A549 (cell line): ENCODE data around the gene POM121. TPM values are rescaled to one million over a fixed set of nuclear protein-coding genes. Genes with fewer than 3 reads are reported as not detected.
A peak's percentile ranks its signal among the peaks of the same experiment; 100 is the strongest.
"Not testable (repeated sequence)": the region's sequence is repeated elsewhere in the genome, so short reads cannot be mapped to it uniquely, and the experiment has no call there.

Experiments
- ATAC-seq, 2 experiments: fragments of 200-7000 bp in 1 of 2; fragments of >200 bp in 1 of 2; cut with Nextera tagmentation in 1 of 2; cut with Tn5 transposase in 1 of 2; 3 replicates each; pipeline versions ENCODE4 v1.8.0 to v1.9.1; 2018 to 2020; ENCODE audit warnings: mild to moderate bottlenecking in 1 of 2, moderate library complexity in 1 of 2
- CTCF ChIA-PET: fragments of 300-600 bp; sonication (Branson Sonifier 250); formaldehyde crosslinking; extraction: SDS; loops from one replicate; lab custom pipeline; 2021; ENCODE audit warnings: antibody characterized with exemption, inconsistent platforms; lab: Yijun Ruan, JAX
- POLR2A ChIA-PET: fragments of 350-600 bp; formaldehyde crosslinking; extraction: SDS; loops from one replicate; lab custom pipeline; 2021; ENCODE audit warnings: antibody characterized with exemption, inconsistent platforms; lab: Yijun Ruan, JAX
- DNase-seq, 2 experiments: peaks; one replicate each; pipeline versions ENCODE4 v3.0.0 to v3.0.0-alpha.2; 2011 to 2016; ENCODE audit warnings: low read depth in 1 of 2, low spot score in 1 of 2
- FAIRE-seq: peaks from 2 replicates; lab custom pipeline; 2011; peaks lifted over from hg19 to GRCh38; lab: Jason Lieb, UNC
- H3K27ac ChIP-seq, 2 experiments: fragments of >200 bp; sonication (Bioruptor Twin); formaldehyde crosslinking; 3 replicates each; pipeline ENCODE4 v1.5.1; 2016 to 2017
- H3K4me1 ChIP-seq: fragments of >200 bp; sonication (Bioruptor Twin); formaldehyde crosslinking; 3 replicates; pipeline ENCODE4 v1.6.1; 2016
- H3K4me2 ChIP-seq: fragments of >200 bp; sonication (Bioruptor Twin); formaldehyde crosslinking; 3 replicates; pipeline ENCODE4 v1.6.1; 2016
- H3K4me3 ChIP-seq: fragments of >200 bp; sonication (Bioruptor Twin); formaldehyde crosslinking; 3 replicates; pipeline ENCODE4 v1.5.1; 2016
- H3K9me3 ChIP-seq: fragments of >200 bp; sonication (Bioruptor Twin); formaldehyde crosslinking; 3 replicates; pipeline ENCODE4 v1.6.1; 2016
- BHLHE40 ChIP-seq: IDR thresholded peaks from 2 replicates; pipeline ENCODE4 v1.6.1; 2012; ENCODE audit warnings: low read depth, low read length, inconsistent platforms
- CBX2 ChIP-seq: fragments of 200-600 bp; sonication (generic); IDR thresholded peaks from 2 replicates; pipeline ENCODE4 v1.6.1; 2016; ENCODE audit warnings: low read depth, mild to moderate bottlenecking, borderline replicate concordance
- CEBPB ChIP-seq, 2 experiments: fragments of >200 bp in 1 of 2; sonication (Bioruptor Twin) in 1 of 2; formaldehyde crosslinking in 1 of 2; IDR thresholded peaks; 2 replicates each; pipeline ENCODE4 v1.6.1; 2012 to 2016
- EHMT2 ChIP-seq: fragments of 200-600 bp; sonication (generic); IDR thresholded peaks from 2 replicates; pipeline ENCODE4 v1.6.1; 2016; ENCODE audit warnings: antibody characterized with exemption, low read depth, mild to moderate bottlenecking, moderate library complexity
- EP300 ChIP-seq, 2 experiments: fragments of >200 bp; sonication (Bioruptor Twin); formaldehyde crosslinking; IDR thresholded peaks; 2 replicates in 1 of 2; 3 replicates in 1 of 2; pipeline ENCODE4 v1.6.1; 2016 to 2017
- HDAC2 ChIP-seq: fragments of 200-600 bp; sonication (generic); IDR thresholded peaks from 2 replicates; pipeline ENCODE4 v1.6.1; 2016
- HES2 ChIP-seq: fragments of >200 bp; sonication (Bioruptor Twin); formaldehyde crosslinking; IDR thresholded peaks from 2 replicates; pipeline ENCODE4 v1.6.1; 2016
- HMGXB4 ChIP-seq: fragments of 250-450 bp; sonication (Bioruptor Pico); IDR thresholded peaks from 2 replicates; pipeline ENCODE4 v1.5.0; 2021; ENCODE audit warnings: mild to moderate bottlenecking, moderate library complexity, borderline replicate concordance
- HOXA7 ChIP-seq: fragments of 250-450 bp; sonication (Bioruptor Pico); IDR thresholded peaks from 2 replicates; pipeline ENCODE4 v1.5.0; 2020; ENCODE audit warnings: mild to moderate bottlenecking, moderate library complexity
- JUN ChIP-seq, 2 experiments: fragments of >200 bp; sonication (Bioruptor Twin); formaldehyde crosslinking; IDR thresholded peaks; 2 replicates in 1 of 2; 3 replicates in 1 of 2; pipeline ENCODE4 v1.6.1; 2016 to 2017
- KDM1A ChIP-seq: fragments of 200-600 bp; sonication (generic); IDR thresholded peaks from 2 replicates; pipeline ENCODE4 v1.6.1; 2016; ENCODE audit warnings: low read depth, mild to moderate bottlenecking
- KDM5A ChIP-seq: fragments of 200-600 bp; sonication (generic); IDR thresholded peaks from 2 replicates; pipeline ENCODE4 v1.6.1; 2016; ENCODE audit warnings: antibody characterized with exemption, mild to moderate bottlenecking
- MAFK ChIP-seq: fragments of 450-650 bp; IDR thresholded peaks from 2 replicates; pipeline ENCODE4 v1.6.1; 2014; ENCODE audit not compliant: partially characterized antibody
- MAZ ChIP-seq: fragments of 150-350 bp; IDR thresholded peaks from 2 replicates; pipeline ENCODE4 v1.6.1; 2014; ENCODE audit warnings: antibody characterized with exemption, low read depth, low read length, borderline replicate concordance
- NPAS2 ChIP-seq: fragments of 250-450 bp; sonication (Bioruptor Pico); IDR thresholded peaks from 2 replicates; pipeline ENCODE4 v1.8.0; 2022; ENCODE audit warnings: mild to moderate bottlenecking, moderate library complexity, borderline replicate concordance
- POLR2A ChIP-seq: IDR thresholded peaks from 2 replicates; pipeline ENCODE4 v1.6.1; 2012; ENCODE audit warnings: mild to moderate bottlenecking, low read length
- RARB ChIP-seq: fragments of 250-450 bp; sonication (Bioruptor Pico); IDR thresholded peaks from 2 replicates; pipeline ENCODE4 v1.8.0; 2021; ENCODE audit warnings: mild to moderate bottlenecking, moderate library complexity
- RFX5 ChIP-seq: fragments of 450-650 bp; IDR thresholded peaks from 2 replicates; pipeline ENCODE4 v1.7.1; 2014; ENCODE audit warnings: antibody characterized with exemption, mild to moderate bottlenecking, moderate library complexity
- RNF2 ChIP-seq: fragments of 200-600 bp; sonication (generic); IDR thresholded peaks from 2 replicates; pipeline ENCODE4 v1.6.1; 2016; ENCODE audit warnings: low read depth, mild to moderate bottlenecking, antibody characterized with exemption, moderate library complexity, borderline replicate concordance
- SMC3 ChIP-seq: fragments of >200 bp; sonication (Bioruptor Twin); formaldehyde crosslinking; IDR thresholded peaks from 3 replicates; pipeline ENCODE4 v1.6.1; 2018; ENCODE audit warnings: inconsistent platforms
- TFCP2L1 ChIP-seq: fragments of 250-450 bp; sonication (Bioruptor Pico); IDR thresholded peaks from 2 replicates; pipeline ENCODE4 v1.5.0; 2021; ENCODE audit warnings: mild to moderate bottlenecking
- TP53 ChIP-seq: fragments of 250-450 bp; sonication (Bioruptor Pico); IDR thresholded peaks from 2 replicates; pipeline ENCODE4 v1.5.0; 2021; ENCODE audit warnings: mild to moderate bottlenecking, moderate library complexity
- ZFP36 ChIP-seq: fragments of 450-650 bp; IDR thresholded peaks from 2 replicates; pipeline ENCODE4 v1.6.1; 2014; ENCODE audit warnings: borderline replicate concordance; ENCODE audit not compliant: partially characterized antibody
- ZNF302 ChIP-seq: fragments of 250-450 bp; sonication (Bioruptor Pico); IDR thresholded peaks from 2 replicates; pipeline ENCODE4 v1.9.0; 2021; ENCODE audit warnings: inconsistent platforms, mild to moderate bottlenecking, moderate library complexity
- ZSCAN20 ChIP-seq: fragments of 250-450 bp; sonication (Bioruptor Pico); IDR thresholded peaks from 2 replicates; pipeline ENCODE4 v1.8.0; 2022; ENCODE audit warnings: mild to moderate bottlenecking, moderate library complexity
- WGBS: methylation state at CpG from one replicate; pipeline ENCODE4 v1.1.6; 2017; ENCODE audit errors: missing lambda C conversion rate; 5-methylcytosine and 5-hydroxymethylcytosine counted together
- polyA plus RNA-seq, 4 experiments: library from polyadenylated mRNA; depleted of rRNA in 3 of 4; stranded (reverse); fragments of >200 nt; fragmentation: RNase III in 1 of 4; extraction: RNeasy Plus Mini Kit Qiagen cat#74134 plus additional on column Dnase treatment in 1 of 4; gene quantifications; 2 replicates in 3 of 4; 3 replicates in 1 of 4; pipeline ENCODE4 v1.2.3, GENCODE V29; 2011 to 2017
- TF ChIP-seq, protein P1 (sequence below): fragments of 450-650 bp; IDR thresholded peaks from 2 replicates; pipeline ENCODE4 v1.6.1; 2014; ENCODE audit warnings: antibody characterized with exemption

The POM121 gene
- polyA plus RNA-seq, 2 of the 4 experiments (the other 2 are of a cell fraction) = 5.9 to 23.2 TPM

DNA sequence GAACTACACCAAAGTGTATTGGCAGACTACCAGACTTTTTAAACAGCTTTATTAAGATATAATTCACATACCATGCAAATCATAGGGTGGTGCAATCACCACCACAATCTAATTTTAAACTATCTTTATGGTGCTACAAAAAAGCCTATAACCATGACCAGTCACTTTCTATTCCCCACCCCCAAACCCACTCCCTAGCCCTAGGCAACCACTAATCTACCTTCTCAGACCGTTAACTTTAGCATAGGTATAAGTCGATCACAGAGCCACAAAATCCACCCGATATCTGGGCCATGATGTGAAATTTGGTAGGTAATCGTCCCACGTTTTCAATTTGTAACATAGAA is 536 bp upstream of the POM121 start:
- FAIRE-seq (no peak), ATAC-seq (peak; percentile 16 to 47; a peak in 4 of 6 replicates), DNase-seq (no peak)
- Histone ChIP-seq H3K4me2 (peak overlapping the region; percentile 83), H3K9me3 (no peaks in the 10 kb centered on the region), H3K27ac (peak overlapping the region; percentile 85 to 94), H3K4me1 (peaks cover 19% of the 10 kb centered on the region; the same call in 2 of the 3 replicates), H3K4me3 (peak overlapping the region; percentile 64)
- TF ChIP-seq HES2 (no peak), BHLHE40 (no peak), HOXA7 (no peak), TP53 (CRISPR knock-in tag) (no peak), EP300 (IDR thresholded peaks at IDR 0.05) (no peak), RFX5 (no peak), POLR2A (no peak), ZNF302 (CRISPR knock-in tag) (no peak), ZFP36 (no peak), EHMT2 (no peak), HMGXB4 (no peak), RNF2 (no peak), CBX2 (no peak), ZSCAN20 (no peak), SMC3 (no peak), KDM5A (no peak), HDAC2 (no peak)
- TF ChIP-seq, protein P1, sequence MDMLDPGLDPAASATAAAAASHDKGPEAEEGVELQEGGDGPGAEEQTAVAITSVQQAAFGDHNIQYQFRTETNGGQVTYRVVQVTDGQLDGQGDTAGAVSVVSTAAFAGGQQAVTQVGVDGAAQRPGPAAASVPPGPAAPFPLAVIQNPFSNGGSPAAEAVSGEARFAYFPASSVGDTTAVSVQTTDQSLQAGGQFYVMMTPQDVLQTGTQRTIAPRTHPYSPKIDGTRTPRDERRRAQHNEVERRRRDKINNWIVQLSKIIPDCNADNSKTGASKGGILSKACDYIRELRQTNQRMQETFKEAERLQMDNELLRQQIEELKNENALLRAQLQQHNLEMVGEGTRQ = no peak
- ChIA-PET POLR2A (no interaction called here), CTCF (no interaction called here)
- 1% methylated on average over 5 of the region's 5 CpGs for WGBS

GRCh38 chr7:72925546-72926120 is 738 bp downstream of the POM121 start:
- peak overlapping the region; percentile 76 for H3K4me2 ChIP-seq
- no peak for ATAC-seq
- H3K9me3 ChIP-seq = no peaks in the 10 kb centered on the region
- no peak for DNase-seq
- POLR2A ChIA-PET = no interaction called here
- H3K4me3 ChIP-seq = peak overlapping the region; percentile 64
- CTCF ChIA-PET = interaction anchor here (1.1 kb wide), 1 partner anchor 10 kb away, joined by 3 read pairs; no protein-coding TSS in a partner anchor
- no peak for TF ChIP-seq POLR2A
- no peak for TF ChIP-seq RARB (CRISPR knock-in tag)
- no peak for TF ChIP-seq JUN (IDR thresholded peaks at IDR 0.05)
- no peak for TF ChIP-seq ZNF302 (CRISPR knock-in tag)
- no peak for TF ChIP-seq MAZ
- no peak for TF ChIP-seq CEBPB (IDR thresholded peaks at IDR 0.05)
- no peak for TF ChIP-seq KDM1A
- TF ChIP-seq HDAC2 = no peak
- TF ChIP-seq MAFK = no peak
- no peak for TF ChIP-seq TFCP2L1
- no peak for TF ChIP-seq NPAS2
- under 1% methylated on average over 8 of the region's 35 CpGs for WGBS
- H3K27ac ChIP-seq = peak overlapping the region; percentile 85 to 94
- peaks cover 12% of the 10 kb centered on the region; the same call in 2 of the 3 replicates for H3K4me1 ChIP-seq
- FAIRE-seq = no peak

GRCh38 chr7:72927791-72928190 is 2.9 kb downstream of the POM121 start:
- H3K9me3 ChIP-seq, H3K4me2 ChIP-seq, DNase-seq, POLR2A ChIA-PET, CTCF ChIA-PET, H3K4me3 ChIP-seq, ATAC-seq, H3K27ac ChIP-seq, FAIRE-seq: not testable (repeated sequence)
- WGBS = 91% methylated on average over 6 of the region's 6 CpGs
- peaks cover 12% of the 10 kb centered on the region; the same call in 2 of the 3 replicates for H3K4me1 ChIP-seq

- H3K4me1 ChIP-seq = peaks cover 12% of the 10 kb centered on the region; the same call in 2 of the 3 replicates
- WGBS = 89% methylated on average over 6 of the region's 6 CpGs
- H3K9me3 ChIP-seq, H3K27ac ChIP-seq, H3K4me3 ChIP-seq, ATAC-seq, CTCF ChIA-PET, FAIRE-seq, POLR2A ChIA-PET, H3K4me2 ChIP-seq: not testable (repeated sequence)
- peak in 1 of 2 experiments; percentile 21 for DNase-seq
Measured at GRCh38 chr7:72928216-72928615, 3.3 kb downstream of the POM121 start.

- H3K4me1 ChIP-seq, H3K4me3 ChIP-seq, POLR2A ChIA-PET, H3K27ac ChIP-seq, H3K9me3 ChIP-seq, DNase-seq, CTCF ChIA-PET, ATAC-seq, H3K4me2 ChIP-seq, FAIRE-seq: not testable (repeated sequence)
- WGBS = 96% methylated on average over 6 of the region's 20 CpGs
Measured at GRCh38 chr7:72942022-72942705, 17.3 kb downstream of the POM121 start.
